Activated CD4-positive, alpha-beta T cell treated with anti-CD3 and anti-CD28 coated beads, Interleukin-2, amount 50 U/mL, for 4 hours (primary cell): ENCODE data around the gene IFNA5.

Experiments
- DNase-seq, 2 experiments: peaks; one replicate each; pipeline ENCODE4 v3.0.0-alpha.2; 2020

IFNA5 gene

GRCh38 chr9:21305213-21305612 lies at the start of gene IFNA5:
IFNA5 (minus strand) TSS chr9:21305313; CDS start chr9:21305256, 57 bp downstream.
- DNase-seq = no peak

DNA sequence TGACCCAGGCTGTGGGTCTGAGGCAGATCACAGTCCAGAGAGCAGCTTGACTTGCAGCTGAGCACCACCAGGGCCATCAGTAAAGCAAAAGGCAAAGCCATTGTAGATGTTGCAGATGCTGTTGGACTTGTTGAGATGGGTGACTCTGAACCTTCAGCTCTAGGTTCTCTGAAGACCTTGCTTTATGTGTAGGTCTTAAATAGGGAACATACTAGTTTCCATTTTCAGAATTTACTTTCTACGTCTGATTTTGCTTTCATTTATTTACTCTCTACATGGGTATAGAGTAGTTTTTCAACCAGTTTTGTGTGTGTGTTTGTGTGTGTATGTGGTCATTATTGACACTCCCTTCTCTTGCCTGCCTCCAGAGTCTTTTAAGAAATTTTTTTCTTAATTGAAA lies 45.7 kb upstream of the IFNA5 start, which contains the start of gene IFNA6:
Gene IFNA6, minus strand, starts transcription at position 101 of the 400 bp plus-strand sequence. Its CDS starts 0 bp downstream, at position 101.
- DNase-seq = no peak

GRCh38 chr9:21348430-21348970 lies 43.4 kb upstream of the IFNA5 start:
- no peak for DNase-seq

GRCh38 chr9:21340735-21341134 lies 35.6 kb upstream of the IFNA5 start:
- no peak for DNase-seq

DNA sequence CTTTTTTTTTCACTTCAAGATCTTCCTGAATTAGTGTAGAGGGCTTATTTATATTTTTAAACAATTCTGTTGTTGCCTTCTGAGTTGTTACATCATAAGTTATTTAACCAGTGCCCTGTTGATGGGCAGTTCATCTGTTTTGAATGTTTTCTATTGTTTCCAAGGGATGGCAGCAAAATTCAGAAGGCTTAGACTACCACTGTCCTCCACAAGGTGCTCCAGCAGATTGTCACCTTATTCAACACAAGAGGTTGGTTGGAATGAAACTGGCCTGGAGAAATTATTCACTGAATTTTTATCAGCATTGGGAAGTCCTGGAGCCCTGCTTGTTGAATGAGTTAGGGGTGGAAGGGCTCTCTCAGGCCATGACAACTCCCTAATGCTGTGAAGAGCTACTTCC lies 31.3 kb upstream of the IFNA5 start:
- no peak for DNase-seq

- DNase-seq = peak; percentile 77 to 85
These were observed 29.9 kb upstream of the IFNA5 start, which contains the start of gene KLHL9 for GRCh38 chr9:21334701-21335632. KLHL9 (minus strand) TSS chr9:21335404; CDS start chr9:21334859, 545 bp downstream.

- no peak for DNase-seq
These were observed 28.1 kb upstream of the IFNA5 start for GRCh38 chr9:21333226-21333625.

- DNase-seq = no peak
These were observed 26.7 kb upstream of the IFNA5 start for GRCh38 chr9:21331676-21332402.

DNA sequence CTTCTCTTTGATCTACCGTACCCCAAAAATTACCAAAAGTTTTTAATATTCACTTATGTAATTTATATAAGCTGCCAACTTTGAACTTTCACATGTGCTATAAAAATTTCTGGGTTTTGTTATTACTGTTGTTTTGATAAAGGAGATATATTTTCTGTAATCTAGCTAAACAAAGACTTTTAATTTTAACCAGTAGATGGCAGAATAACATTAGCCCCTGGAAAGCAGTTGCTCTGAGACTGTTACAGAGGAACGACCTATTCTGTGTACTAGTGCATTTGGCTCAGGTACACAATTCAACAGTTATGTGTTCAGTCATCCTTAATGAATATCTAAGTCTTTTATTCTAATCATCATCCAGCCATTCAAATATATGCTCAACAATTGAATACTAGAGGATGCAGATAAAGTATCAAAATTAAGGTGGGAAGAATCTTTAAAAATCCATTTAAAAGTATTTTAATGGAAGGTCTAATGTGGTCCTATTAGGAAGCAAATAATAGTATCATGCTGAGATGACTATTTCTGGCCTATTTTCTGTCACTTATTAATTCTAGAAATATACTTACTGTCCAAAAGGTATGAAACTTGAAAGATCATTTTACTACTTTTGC lies 21.5 kb upstream of the IFNA5 start:
- DNase-seq = no peak

- DNase-seq = no peak
These were observed 18.9 kb upstream of the IFNA5 start for GRCh38 chr9:21324047-21324446.

GRCh38 chr9:21322911-21323461 lies 17.9 kb upstream of the IFNA5 start:
- DNase-seq = no peak

GRCh38 chr9:21320465-21320864 lies 15.4 kb upstream of the IFNA5 start:
- no peak for DNase-seq

DNA sequence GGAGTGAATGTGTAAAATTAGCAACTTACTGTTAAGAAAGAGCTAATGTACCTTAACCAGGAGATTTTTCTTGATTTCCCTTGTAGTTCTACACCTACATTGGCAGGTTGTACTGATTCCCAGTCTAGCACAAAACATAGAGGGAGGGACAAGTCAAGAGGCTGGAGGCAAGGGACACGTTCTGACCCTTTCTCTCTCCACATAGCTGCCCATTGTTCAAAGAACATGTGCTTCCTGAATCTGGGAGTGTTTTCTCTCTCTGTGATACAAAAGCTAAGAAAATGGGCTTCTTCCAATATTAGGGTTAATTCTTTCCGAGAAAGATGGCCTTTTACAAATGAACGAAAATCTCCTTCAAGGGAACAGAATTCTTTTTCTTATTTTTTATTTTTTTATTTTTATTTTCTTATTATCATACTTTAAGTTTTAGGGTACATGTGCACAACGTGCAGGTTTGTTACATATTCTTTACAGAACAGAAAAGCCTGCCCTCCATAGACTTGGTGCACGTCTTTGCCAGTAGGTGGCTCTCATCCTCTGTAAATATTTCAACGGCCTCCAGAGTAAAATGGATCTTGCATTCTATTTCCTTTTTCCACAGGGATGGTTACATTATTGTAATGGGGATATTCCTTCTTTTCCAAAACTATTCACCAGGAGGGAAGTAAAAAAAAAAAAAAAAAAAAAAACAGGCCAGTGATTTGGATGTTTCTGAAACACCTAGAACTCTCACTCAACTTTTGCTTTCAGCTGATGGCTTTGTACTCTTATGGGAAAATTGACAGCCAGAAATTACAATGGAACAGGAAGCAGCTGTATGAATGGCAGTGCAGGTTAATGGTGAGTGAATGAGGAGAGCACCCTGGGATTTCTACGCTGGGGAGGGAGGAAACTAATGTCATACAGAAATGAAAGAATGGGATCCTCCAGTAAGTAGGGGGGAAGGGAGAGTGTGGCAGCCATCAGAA lies 13.1 kb upstream of the IFNA5 start:
- peak in 1 of 2 experiments; percentile 9 for DNase-seq

DNA sequence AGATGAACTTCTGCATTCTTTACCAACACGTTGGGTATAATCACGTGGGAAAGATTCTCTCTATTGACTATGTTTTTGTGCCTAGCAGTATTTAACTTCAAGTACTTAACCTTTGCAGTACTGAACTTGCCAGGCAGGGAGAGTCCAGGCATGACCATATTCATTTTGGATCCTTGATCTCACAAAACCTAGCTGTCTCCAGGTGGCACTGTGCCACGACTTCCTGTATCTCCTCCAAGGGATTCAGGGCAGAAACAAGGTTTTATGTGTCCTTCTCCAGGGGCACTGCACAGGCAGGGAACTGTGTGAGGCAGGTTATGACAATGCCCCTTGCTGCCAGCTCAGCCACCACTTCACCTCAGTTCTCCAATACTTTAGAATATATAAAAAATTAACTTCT lies 11.7 kb upstream of the IFNA5 start:
- no peak for DNase-seq

GRCh38 chr9:21316032-21316842 lies 11.1 kb upstream of the IFNA5 start:
- no peak for DNase-seq

GRCh38 chr9:21314152-21314551 lies 9.0 kb upstream of the IFNA5 start:
- no peak for DNase-seq

DNA sequence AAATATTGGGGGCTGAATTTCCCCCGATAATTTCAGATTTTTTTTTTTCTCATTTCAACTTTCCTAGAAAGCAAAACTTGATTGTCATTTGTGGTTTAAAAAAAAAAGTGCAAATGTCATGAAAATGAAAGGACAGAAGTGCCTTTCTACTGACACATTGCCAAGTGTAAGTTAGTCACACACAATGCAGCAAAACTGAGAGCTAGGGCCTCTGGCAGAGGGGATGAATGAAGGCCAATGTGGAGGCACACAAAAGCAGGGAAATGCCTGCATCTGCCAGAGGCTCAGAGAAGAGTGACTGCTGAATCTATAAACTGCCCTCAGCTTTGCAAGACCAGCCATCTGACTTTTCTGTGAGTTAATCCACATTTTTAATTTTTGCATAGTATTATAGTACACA lies 6.8 kb upstream of the IFNA5 start:
- no peak for DNase-seq

GRCh38 chr9:21295992-21296391 lies 9.1 kb downstream of the IFNA5 start:
- DNase-seq = no peak

DNA sequence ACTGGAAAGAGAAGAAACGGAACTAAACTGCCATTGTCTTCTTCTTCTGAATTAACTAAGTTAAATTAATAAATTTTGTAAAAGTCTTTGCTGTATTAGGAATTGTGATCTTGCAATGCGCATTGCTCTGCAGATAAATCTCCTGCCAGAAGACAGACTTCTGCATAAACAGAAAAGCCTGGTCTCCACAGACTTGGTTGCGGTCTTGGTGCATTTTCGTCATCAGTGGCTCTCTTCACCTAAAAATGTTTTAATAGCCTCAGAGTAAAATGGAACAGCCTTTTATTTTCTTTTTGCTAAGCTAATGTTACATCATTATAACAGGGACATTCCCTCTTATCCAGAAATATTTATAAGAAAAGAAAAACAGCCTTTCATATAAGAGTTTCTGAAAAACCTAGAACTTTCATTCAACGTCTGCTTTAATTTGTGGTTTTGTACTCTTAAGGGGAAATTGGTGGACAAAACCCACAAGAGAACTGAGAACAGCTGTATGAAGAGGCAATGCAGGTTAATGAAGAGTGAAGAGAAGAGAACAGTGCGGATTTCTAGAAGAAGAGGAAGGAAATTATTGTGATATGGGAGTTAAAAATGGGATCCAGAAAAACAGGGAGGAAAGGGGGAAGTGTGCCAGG lies 10.1 kb downstream of the IFNA5 start:
- DNase-seq = no peak

GRCh38 chr9:21294364-21294774 lies 10.7 kb downstream of the IFNA5 start:
- no peak for DNase-seq
